K562 (cell line): ENCODE measurements around the gene SPEM2. TPM values are rescaled to one million over a fixed set of nuclear protein-coding genes. Genes with fewer than 3 reads are reported as not detected.

Experiments used
- ATF6 ChIP-seq: sonication (generic); formaldehyde crosslinking; IDR thresholded peaks from 2 replicates; pipeline ENCODE4 v1.4.0; 2020; ENCODE audit warnings: mild to moderate bottlenecking, missing genetic modification reagents
- CREM ChIP-seq: IDR thresholded peaks from 2 replicates; pipeline ENCODE4 v1.6.1; 2014; ENCODE audit warnings: antibody characterized with exemption, low read depth
- EHMT2 ChIP-seq: fragments of 450-650 bp; IDR thresholded peaks from 2 replicates; pipeline ENCODE4 v1.6.1; 2018; ENCODE audit warnings: antibody characterized with exemption
- GTF2F1 ChIP-seq: IDR thresholded peaks from 2 replicates; pipeline ENCODE4 v1.6.1; 2011; ENCODE audit warnings: low read depth, low read length, improper control_type of control experiment
- MEIS2 ChIP-seq: fragments of 450-650 bp; IDR thresholded peaks from 2 replicates; pipeline ENCODE4 v1.6.1; 2014; ENCODE audit warnings: mild to moderate bottlenecking; ENCODE audit not compliant: partially characterized antibody
- MNT ChIP-seq, 2 experiments: fragments of 450-650 bp; conservative IDR thresholded peaks; 2 replicates each; pipeline ENCODE4 v1.6.1; 2017; ENCODE audit warnings: mild to moderate bottlenecking in 2 of 2, moderate library complexity in 2 of 2
- NFYB ChIP-seq: IDR thresholded peaks from 2 replicates; pipeline ENCODE4 v1.6.1; 2011; ENCODE audit warnings: mild to moderate bottlenecking, moderate library complexity; ENCODE audit not compliant: insufficient read length; ENCODE audit errors: extremely low read depth
- SMAD1 ChIP-seq: fragments of 150-350 bp; IDR thresholded peaks from 2 replicates; pipeline ENCODE4 v1.6.1; 2014; ENCODE audit warnings: low read length, low read depth; ENCODE audit not compliant: partially characterized antibody
- THRA ChIP-seq: fragments of 450-650 bp; IDR thresholded peaks from 2 replicates; pipeline ENCODE4 v1.6.1; 2017; ENCODE audit warnings: mild to moderate bottlenecking, moderate library complexity
- TOE1 ChIP-seq, 2 experiments: fragments of 450-650 bp in 1 of 2; sonication (generic) in 1 of 2; formaldehyde crosslinking in 1 of 2; IDR thresholded peaks; 2 replicates each; pipeline versions ENCODE4 v1.7.1 to v1.8.0; 2016 to 2022; ENCODE audit warnings: borderline replicate concordance in 2 of 2, mild to moderate bottlenecking in 2 of 2, antibody characterized with exemption in 1 of 2, inconsistent platforms in 1 of 2, low read depth in 1 of 2, missing genetic modification reagents in 1 of 2, moderate library complexity in 1 of 2
- ZNF140 ChIP-seq: fragments of 250-450 bp; sonication (Bioruptor Pico); IDR thresholded peaks from 2 replicates; pipeline ENCODE4 v1.8.0; 2021; ENCODE audit warnings: moderate library complexity, mild to moderate bottlenecking, inconsistent platforms
- ZNF717 ChIP-seq: fragments of 250-450 bp; sonication (Bioruptor Pico); IDR thresholded peaks from 2 replicates; pipeline ENCODE4 v1.5.0; 2021
- ZNF764 ChIP-seq: fragments of 250-450 bp; sonication (Bioruptor Pico); IDR thresholded peaks from 2 replicates; pipeline ENCODE4 v1.4.0; 2020; ENCODE audit warnings: low read depth, mild to moderate bottlenecking, moderate library complexity
- polyA plus RNA-seq, 8 experiments: library from polyadenylated mRNA; depleted of rRNA in 4 of 8; stranded (reverse) in 5 of 8; unstranded in 3 of 8; fragments of >200 nt; fragmentation: Nextera tagmentation in 2 of 8; fragmentation: Illumina TruSeq in 1 of 8; extraction: Ambion mirVana in 2 of 8; extraction: Trizol in 1 of 8; gene quantifications; 2 replicates each; pipeline versions ENCODE4 v1.2.1 to v1.2.3, GENCODE V29; 2011 to 2014; ENCODE audit warnings: inconsistent platforms in 1 of 8, missing spikeins in 1 of 8
- total RNA-seq, 7 experiments: library from RNA; depleted of rRNA in 6 of 7; stranded (reverse); fragments of >200 nt in 6 of 7; fragmentation: Illumina TruSeq in 2 of 7; extraction: Trizol in 2 of 7; gene quantifications; 2 replicates each; pipeline versions ENCODE4 v1.2.1 to v1.2.3, GENCODE V29; 2011 to 2021; ENCODE audit warnings: low replicate concordance in 1 of 7

Gene SPEM2
- total and polyA plus RNA-seq, 9 of the 15 experiments (the other 6 are each of a cell fraction or from before 2014, with no cell fraction given), result not detected

- TF ChIP-seq TOE1 (IDR thresholded peaks at IDR 0.05; ENCODE audit: borderline replicate concordance), result no peak
- TF ChIP-seq TOE1 (CRISPR knock-in tag; IDR thresholded peaks at IDR 0.05; ENCODE audit: borderline replicate concordance, low read depth), result no peak
- TF ChIP-seq MNT (conservative IDR thresholded peaks at IDR 0.05), result peak in 1 of 2 experiments; percentile 20; a peak in 1 of 4 replicates
- no peak for TF ChIP-seq ZNF764
- TF ChIP-seq SMAD1, result no peak
- TF ChIP-seq ZNF717 (CRISPR knock-in tag), result no peak
- TF ChIP-seq GTF2F1, result no peak
- TF ChIP-seq ATF6 (CRISPR knock-in tag), result no peak
- no peak for TF ChIP-seq MEIS2
- no peak for TF ChIP-seq ZNF140 (CRISPR knock-in tag)
- TF ChIP-seq NFYB, result no peak
- no peak for TF ChIP-seq THRA
- no peak for TF ChIP-seq EHMT2
- 0 out of 2 replicates have a peak, but pooled peaks have one; percentile 11 for TF ChIP-seq CREM
Measured at GRCh38 chr17:7444682-7445618, 19.5 kb downstream of the SPEM2 start, which contains the start of gene CHRNB1 (continued).
